ENCODE results near the gene ADGRB2. TPM values are rescaled to one million over a fixed set of nuclear protein-coding genes. Genes with fewer than 3 reads are reported as not detected.

ADGRB2 gene
- polyA plus RNA-seq, 1 experiment, result 5.4 TPM

DNA sequence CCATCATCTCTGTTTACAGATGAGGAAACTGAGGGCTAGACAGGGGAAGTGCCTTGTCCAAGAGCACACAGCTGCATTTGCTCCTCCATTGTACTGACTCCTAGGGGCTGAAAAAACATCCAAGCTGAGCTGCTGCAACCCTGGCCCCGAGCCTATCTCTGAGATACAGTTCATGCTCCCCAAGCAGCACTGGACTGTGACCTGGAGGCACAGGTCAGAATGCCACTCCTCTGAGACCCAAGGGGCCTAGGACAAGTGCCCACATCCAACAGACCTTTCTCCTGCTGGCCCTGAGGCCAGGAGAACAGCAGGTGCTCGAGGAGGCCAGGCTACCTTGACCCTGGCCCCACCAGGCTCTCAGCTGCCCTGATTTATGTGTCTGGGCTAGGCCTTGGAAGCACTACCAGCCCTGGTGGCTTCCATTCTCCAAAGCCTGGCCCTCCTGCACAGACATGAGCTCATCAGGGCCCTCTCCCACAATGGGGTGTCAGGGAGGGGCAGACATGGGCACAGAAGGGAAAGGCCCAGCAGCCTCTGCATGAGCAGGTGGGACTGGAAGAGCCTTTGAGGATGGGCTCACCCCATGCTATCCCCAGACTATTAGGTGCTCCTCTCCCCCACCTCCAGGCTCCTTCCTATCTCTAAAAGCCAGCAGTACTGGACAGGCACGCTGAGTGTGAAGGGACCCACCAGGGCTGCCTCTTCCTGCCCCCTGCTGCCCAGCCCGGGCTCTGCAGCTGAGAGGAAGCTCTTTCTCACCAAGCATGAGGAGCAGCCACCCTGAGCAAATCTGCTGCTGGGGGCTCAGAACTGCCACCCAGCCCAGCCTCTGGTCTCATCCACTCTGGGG, 18.8 kb downstream of the ADGRB2 start:
- CTCF ChIA-PET, result interaction anchor here (0.6 to 3.4 kb wide), 27 partner anchors 11 to 266 kb away, joined by 3 to 28 read pairs (median 4); partner anchors contain the start of gene COL16A1

DNA sequence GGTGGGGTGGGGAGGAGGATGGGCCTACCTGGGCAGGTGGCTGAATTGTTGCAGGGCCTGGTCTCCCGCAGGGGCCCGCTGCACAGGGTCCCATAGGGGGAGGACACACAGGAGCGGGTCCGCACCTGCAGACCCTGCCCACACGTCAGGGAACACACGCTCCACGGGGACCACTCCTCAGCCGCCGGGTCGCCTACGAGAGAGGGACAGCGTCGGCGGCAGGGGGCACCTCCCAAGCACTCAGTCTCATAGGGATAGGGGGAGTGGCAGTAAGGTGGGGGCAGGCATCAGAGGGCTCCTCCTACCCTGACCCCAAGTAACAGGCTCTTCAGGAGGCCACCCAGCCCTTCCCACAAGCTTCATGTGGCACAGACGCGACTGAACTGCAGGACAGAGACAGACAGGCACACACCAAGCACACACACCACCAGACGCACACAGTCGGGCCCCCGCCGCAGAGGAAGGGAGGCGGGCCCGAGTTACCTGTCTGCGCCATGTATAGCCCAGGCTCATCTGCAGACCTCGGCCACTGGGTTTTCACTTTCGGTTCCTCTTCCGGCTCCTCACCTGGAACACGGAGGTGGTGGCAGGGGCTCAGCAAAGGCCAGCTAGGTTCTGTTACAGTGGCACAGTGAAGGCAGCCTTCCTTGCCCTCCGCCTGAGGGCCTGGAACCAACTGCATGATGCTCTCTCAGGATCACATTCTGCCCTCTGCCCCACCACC, 19.8 kb downstream of the ADGRB2 start:
- CTCF ChIA-PET, result interaction anchor here (1.8 to 3.4 kb wide), 6 partner anchors 19 to 84 kb away, joined by 4 to 28 read pairs (median 14); no protein-coding TSS in a partner anchor
- no peak overlapping the region for H3K27ac ChIP-seq (ENCODE audit: low read depth, low read length)

More for the DNA sequence above, 18.8 kb downstream of the ADGRB2 start:
- no peak for DNase-seq (ENCODE audit: low read depth, low spot score)
- Histone ChIP-seq H3K4me3 (ENCODE audit: low read depth, low read length) (no peak overlapping the region), H3K9me3 (ENCODE audit: control insufficient read depth, insufficient read depth, low read length) (no peaks in the 10 kb centered on the region; the same call in 1 of the 2 replicates), H3K27ac (ENCODE audit: low read depth, low read length) (no peak overlapping the region), H3K27me3 (ENCODE audit: control insufficient read depth, insufficient read depth, low read length) (no peaks in the 10 kb centered on the region)
- TF ChIP-seq, protein P1, sequence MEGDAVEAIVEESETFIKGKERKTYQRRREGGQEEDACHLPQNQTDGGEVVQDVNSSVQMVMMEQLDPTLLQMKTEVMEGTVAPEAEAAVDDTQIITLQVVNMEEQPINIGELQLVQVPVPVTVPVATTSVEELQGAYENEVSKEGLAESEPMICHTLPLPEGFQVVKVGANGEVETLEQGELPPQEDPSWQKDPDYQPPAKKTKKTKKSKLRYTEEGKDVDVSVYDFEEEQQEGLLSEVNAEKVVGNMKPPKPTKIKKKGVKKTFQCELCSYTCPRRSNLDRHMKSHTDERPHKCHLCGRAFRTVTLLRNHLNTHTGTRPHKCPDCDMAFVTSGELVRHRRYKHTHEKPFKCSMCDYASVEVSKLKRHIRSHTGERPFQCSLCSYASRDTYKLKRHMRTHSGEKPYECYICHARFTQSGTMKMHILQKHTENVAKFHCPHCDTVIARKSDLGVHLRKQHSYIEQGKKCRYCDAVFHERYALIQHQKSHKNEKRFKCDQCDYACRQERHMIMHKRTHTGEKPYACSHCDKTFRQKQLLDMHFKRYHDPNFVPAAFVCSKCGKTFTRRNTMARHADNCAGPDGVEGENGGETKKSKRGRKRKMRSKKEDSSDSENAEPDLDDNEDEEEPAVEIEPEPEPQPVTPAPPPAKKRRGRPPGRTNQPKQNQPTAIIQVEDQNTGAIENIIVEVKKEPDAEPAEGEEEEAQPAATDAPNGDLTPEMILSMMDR (IDR thresholded peaks at IDR 0.05; ENCODE audit: low read depth, low read length), result peak; percentile 86
- POLR2A ChIA-PET, result interaction anchor here (0.8 to 1.0 kb wide), 2 partner anchors 81 to 84 kb away, joined by 3 read pairs; no protein-coding TSS in a partner anchor

DNA sequence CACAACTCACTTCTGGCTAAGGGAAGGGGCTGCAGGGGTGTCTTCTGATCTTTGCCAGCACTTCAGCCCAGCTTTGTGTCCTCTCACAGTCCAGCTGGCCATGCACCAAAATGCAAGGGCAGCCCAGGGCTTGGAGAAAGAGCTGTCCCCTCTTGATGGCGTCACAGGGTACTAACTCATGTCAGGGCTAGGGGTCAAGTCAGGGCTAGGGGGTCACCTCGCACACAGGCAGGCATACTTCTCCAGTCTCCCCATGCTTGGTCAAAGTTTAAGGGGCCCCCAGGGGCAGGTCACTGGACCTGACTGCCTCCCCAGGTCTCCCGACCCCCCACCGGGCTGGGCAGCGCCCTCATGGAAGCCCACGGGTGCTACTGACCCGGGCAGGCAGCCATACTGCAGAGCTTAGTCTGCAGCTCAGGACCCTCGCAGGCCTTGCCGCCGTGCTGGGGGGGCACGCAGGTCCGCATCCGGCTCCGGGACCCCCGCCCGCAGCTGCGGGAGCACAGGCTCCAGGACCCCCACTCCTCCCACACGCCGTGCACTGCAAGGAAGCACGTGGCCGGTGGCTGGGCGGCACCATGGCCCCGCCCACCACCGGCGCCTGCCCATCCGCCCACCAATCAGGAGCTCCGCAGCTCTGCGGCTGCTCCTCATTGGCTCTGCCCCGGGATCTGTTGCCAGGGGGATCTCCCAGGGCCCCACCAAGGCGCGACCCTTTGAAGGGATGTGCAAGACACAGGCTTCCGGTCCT, 21.5 kb downstream of the ADGRB2 start:
- CTCF ChIA-PET, result no interaction called here
- no peak for DNase-seq (ENCODE audit: low read depth, low spot score)
- Histone ChIP-seq H3K27me3 (ENCODE audit: control insufficient read depth, insufficient read depth, low read length) (no peaks in the 10 kb centered on the region), H3K4me3 (ENCODE audit: low read depth, low read length) (no peak overlapping the region), H3K9me3 (ENCODE audit: control insufficient read depth, insufficient read depth, low read length) (no peaks in the 10 kb centered on the region; the same call in 1 of the 2 replicates), H3K27ac (ENCODE audit: low read depth, low read length) (no peak overlapping the region)
- POLR2A ChIA-PET, result no interaction called here
- TF ChIP-seq, protein P1 (IDR thresholded peaks at IDR 0.05; ENCODE audit: low read depth, low read length), result no peak

More for the DNA sequence above, 19.8 kb downstream of the ADGRB2 start:
- no peak for DNase-seq (ENCODE audit: low read depth, low spot score)
- no peaks in the 10 kb centered on the region; the same call in 1 of the 2 replicates for H3K9me3 ChIP-seq (ENCODE audit: control insufficient read depth, insufficient read depth, low read length)
- H3K27me3 ChIP-seq (ENCODE audit: control insufficient read depth, insufficient read depth, low read length), result no peaks in the 10 kb centered on the region
- TF ChIP-seq, protein P1 (IDR thresholded peaks at IDR 0.05; ENCODE audit: low read depth, low read length), result no peak
- H3K4me3 ChIP-seq (ENCODE audit: low read depth, low read length), result no peak overlapping the region
- POLR2A ChIA-PET, result no interaction called here

DNA sequence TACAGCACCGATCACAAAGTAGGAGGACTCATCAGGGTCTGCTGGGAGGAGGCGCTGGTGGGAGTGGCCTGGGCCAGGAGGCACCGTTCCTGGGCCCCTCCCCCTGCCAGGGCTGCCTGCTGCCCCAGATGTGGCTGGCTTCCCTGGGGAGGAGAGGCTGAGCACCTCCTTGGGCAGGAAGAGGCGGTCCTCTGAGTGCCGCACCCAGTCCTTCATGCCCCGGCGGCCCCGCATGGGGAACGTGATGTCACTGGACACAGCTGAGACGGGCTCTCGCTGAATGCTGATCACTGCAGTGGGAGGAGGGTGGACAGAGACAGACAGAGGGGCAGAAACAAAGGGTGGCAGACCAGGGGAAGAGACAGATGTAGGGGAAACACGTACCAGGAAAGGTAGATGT, 24.8 kb downstream of the ADGRB2 start:
- CTCF ChIA-PET, result no interaction called here
- POLR2A ChIA-PET, result no interaction called here
- H3K9me3 ChIP-seq (ENCODE audit: control insufficient read depth, insufficient read depth, low read length), result no peaks in the 10 kb centered on the region; the same call in 1 of the 2 replicates

More for the DNA sequence above, 24.8 kb downstream of the ADGRB2 start:
- Histone ChIP-seq H3K27ac (ENCODE audit: low read depth, low read length) (no peak overlapping the region), H3K27me3 (ENCODE audit: control insufficient read depth, insufficient read depth, low read length) (no peaks in the 10 kb centered on the region), H3K4me3 (ENCODE audit: low read depth, low read length) (no peak overlapping the region)
- TF ChIP-seq, protein P1 (IDR thresholded peaks at IDR 0.05; ENCODE audit: low read depth, low read length), result no peak
- no peak for DNase-seq (ENCODE audit: low read depth, low spot score)
